HG03108 (cell line): Measurements from ENCODE around the gene GUCY1A1.

Experiments used
- ATAC-seq: cut with Tn5 transposase; IDR thresholded peaks from one replicate; pipeline ENCODE4 v1.9.1; 2021; ENCODE audit warnings: moderate library complexity; ENCODE audit not compliant: unreplicated experiment

The GUCY1A1 gene

GRCh38 chr4:155772459-155773195 lies 106.0 kb downstream of the GUCY1A1 start:
- no peak for ATAC-seq

- no peak for ATAC-seq
Measured at GRCh38 chr4:155773196-155773800, 106.7 kb downstream of the GUCY1A1 start.

- no peak for ATAC-seq
Measured at GRCh38 chr4:155774033-155774432, 107.4 kb downstream of the GUCY1A1 start.

GRCh38 chr4:155777971-155778735 lies 111.5 kb downstream of the GUCY1A1 start:
- ATAC-seq, result no peak

- ATAC-seq, result no peak
Measured at GRCh38 chr4:155780775-155781174, 114.1 kb downstream of the GUCY1A1 start.

GRCh38 chr4:155781249-155781831 lies 114.7 kb downstream of the GUCY1A1 start:
- ATAC-seq, result no peak
